Activated naive CD8-positive, alpha-beta T cell treated with anti-CD3 and anti-CD28 coated beads, Interleukin-2, amount 50 U/mL, for 16 hours (primary cell): Measurements from ENCODE around the gene BORCS5.

Experiments
- DNase-seq: peaks from one replicate; pipeline ENCODE4 v3.0.0-alpha.2; 2020; ENCODE audit warnings: low read depth, low spot score

Gene BORCS5

DNA sequence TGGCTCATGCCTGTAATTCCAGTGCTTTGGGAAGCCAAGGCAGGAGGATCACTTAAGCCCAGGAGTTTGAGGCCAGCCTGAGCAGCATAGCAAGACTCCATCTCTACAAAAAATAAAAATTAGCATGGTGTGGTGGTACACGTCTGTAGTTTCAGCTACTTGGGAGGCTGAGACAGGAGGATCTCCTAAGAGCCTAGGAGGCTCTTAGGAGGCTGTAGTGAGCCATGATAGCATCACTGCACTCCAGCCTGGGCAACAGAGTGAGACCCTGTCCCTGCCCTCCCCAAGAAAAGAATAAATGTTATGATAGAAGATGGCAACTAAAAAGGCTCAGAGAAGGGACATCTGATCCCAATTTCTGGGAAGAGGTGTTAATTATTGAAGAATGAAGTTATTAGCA, 3.6 kb upstream of the BORCS5 start:
- no peak for DNase-seq

DNA sequence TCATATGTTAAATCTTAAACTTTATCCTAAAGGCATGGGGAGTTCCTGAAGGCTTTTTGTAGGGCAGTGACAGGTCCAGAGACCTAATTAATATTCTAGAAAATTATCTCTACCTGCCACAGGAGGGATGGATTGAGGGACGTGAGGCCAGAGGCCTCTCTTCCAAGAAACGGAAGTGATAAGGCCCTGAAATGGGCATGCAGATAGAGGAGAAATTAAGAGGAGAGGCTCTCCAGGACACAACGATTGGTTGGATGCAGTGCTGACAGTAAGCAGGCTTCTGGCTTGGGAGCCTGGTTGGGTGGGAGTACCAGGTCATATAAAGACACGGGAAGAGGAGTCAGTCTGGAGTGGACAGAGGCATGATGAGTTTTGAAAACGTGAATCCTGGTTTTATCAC, 3.1 kb upstream of the BORCS5 start:
- DNase-seq = no peak

DNA sequence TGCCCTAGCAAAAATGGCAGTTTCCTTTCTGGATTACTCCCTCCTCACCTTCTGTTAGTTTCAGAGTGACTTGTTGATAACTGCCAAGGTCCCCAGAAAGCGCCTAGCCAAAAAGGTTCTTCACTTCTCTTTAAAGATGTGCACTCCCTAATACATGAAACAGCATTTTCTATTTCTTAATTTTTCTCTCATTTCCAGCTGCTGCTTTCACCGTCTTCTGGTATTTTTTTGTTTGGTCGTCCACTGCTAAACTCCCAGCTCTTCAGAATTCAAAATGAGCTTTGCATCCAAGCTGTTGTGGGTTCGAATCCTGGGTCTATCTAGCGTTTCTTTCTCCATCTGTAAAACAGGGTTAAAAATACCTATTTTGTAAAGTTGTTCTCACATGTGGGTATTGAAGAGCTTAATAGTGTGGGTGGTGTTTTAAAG, 397 bp upstream of the BORCS5 start:
- no peak for DNase-seq

DNA sequence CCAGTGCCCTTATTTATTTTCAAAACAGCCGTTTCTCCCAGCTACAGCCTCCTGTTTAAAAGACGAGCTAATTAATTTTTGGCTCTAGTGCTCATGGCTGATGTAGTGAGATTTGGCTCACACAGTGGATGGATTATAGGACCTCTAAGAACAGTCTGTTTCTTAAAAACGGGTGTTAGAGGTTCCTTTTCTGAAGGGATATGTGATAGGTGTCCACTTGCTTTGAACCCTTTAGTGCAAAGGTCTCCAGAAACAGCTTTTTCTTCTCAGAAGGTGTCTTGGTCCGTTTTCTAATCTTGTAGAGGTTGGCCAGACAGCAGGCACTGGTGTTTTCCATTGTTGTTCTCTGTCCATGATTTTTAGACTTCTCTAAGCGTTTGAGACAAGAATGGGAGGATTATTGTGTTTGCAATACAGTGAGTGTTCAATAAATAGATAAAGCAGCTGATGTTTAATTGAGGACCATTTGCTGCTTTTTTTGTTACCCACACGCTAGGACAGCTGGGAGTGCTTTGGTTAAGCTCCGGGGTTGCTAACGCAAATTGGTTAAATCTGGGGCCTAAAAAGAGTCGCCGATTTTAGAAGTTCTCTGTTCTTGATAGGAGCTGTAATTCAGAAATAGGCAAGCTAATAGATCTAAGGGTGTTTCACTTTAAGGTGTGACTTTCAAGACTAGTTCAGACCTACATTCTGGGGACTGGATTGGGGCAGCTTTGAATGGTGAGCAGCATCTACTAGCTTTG, 1.0 kb downstream of the BORCS5 start:
- DNase-seq = no peak

DNA sequence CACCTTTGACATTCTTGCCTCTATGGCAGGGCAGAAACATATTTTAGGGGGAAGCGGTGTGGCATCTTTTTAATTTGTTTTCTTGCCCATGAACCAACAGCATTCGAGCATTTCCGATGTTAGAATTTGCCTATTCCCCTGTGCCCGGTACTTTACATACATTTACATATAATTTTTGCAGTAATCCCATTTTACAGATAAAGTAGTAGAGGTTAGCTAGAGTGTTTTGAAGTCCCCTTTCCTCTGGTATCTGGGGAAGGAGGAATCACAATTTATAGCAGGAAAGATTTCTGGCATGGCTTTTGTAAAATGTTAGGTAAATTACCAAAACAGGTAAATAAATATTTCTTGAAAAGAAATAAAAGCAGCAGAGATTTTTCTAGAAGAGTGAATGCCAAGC, 1.6 kb downstream of the BORCS5 start:
- DNase-seq = no peak

DNA sequence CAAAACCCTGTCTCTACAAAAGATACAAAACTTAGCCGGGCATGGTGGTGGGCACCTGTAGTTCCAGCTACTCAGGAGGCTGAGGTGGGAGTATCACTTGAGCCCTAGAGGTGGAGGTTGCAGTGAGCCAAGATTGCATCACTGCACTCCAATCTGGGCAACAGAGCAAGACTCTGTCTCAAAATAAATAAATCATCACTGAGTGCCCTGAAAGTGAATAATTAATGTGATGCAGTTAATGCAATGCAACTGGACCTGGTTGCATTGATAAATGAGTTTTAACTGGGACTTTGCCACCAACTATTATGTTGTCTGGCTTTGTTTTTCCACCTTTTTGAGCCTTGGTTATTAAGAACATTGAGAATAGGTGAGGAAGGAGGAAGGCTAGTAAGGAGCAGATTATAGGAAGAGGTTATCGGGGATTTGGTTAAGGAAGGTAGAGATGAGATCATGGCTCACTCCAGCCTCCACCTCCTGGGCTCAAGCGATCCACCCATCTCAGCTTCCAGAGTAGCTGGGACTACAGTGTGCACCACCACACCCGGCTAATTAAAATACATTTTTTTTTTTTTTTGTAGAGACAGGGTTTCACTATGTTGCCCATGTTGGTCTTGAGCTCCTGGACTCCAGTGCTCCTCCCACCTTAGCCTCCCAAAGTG, 8.0 kb downstream of the BORCS5 start:
- DNase-seq = no peak

DNA sequence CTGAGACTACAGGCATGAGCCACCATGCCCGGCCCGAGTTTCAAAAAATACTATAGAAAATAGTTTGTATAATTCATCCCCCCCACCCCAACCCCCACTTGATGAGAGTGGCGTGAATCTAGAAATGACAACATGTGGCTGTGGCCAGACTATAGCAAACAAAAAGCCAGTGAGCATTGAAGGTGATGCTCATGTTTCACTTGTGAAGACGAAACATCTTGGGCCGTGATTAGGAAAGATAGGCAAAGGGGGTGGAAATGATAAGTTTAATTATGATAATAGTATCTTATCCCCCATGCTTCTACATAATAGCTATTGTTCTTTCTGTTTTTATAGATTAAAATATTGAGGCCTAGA, 8.5 kb downstream of the BORCS5 start:
- DNase-seq = no peak

DNA sequence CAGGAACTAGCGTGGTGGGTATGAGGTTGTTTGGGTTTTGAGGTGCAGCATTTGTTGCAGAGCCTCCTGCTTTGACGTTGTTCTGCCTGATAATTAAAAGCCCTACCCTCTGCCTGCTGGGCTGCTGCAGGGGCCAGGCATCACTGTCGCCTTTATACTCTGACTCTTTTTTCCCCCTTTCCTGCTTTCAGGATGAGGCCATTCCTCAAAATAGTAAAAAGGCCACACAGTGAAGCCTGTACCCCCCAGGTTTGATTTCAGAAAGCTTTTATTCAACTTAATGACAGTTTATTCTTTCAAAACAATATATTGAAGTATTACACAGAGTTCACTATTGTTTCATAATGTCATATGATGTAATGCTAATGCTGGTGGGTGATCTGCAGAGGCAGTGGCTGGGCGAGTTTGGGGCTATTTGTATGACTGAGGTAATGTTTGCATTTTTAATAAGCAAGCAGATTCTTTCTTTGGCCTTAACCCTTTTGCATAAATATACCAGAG, 9.1 kb downstream of the BORCS5 start:
- no peak for DNase-seq

DNA sequence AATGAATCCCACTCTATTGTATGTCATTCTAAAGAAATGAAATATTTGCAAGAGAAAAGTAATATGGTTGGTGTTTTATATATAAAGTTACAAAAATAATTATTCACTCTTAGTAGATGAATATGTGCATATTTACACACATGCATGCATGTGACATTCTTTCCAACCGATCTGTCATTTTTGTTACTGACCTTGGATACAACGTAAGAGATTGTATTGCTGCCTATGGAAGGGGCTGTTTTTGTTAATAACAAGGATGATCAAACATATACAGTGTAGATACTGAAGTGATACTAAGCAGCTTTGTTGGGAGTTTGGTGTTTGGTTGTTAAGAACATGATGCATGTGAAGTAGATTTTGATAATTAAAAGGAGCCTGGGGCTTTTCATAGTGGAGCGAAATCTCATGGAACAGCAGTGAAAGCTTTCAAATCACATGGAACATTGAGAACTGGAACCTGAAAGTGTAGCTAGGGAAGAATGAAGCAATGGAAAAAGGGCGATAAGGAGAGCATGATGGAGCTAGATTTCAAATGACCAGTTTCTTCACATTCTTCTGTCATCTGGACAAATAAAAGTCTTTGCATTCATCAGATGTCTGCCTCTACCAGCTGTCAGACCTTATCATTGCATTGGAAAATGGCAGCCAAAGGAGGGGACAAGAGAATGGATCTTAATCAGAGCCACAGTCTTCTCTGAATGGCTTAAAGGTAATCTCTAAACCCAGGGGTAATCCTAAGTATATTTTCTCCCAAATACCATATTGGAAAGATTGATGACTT, 10.0 kb downstream of the BORCS5 start:
- no peak for DNase-seq

DNA sequence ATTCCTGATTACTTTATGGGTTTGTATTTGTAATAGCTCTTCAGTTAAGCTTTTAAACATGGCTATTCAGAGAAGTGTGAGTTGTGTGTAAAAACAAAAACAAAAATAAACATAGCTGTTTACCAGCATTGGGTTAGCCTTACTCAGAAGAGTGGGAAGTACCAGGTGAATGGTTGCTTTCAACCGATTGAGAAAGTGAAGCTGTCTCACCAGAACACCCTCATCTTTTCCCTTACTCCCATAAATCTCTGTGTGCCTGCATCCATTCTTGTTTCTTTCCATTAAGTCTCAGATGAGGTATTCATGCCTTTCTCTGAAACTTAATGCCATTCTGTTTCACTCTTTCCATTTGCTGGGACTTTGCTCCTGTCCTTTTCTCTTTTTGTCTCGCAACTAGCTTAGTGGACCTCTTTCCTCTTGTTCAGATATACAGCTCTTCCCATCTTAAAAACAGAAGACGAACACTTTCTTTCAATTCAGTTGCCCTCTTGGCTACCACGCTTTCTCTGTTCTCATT, 10.7 kb downstream of the BORCS5 start:
- no peak for DNase-seq

DNA sequence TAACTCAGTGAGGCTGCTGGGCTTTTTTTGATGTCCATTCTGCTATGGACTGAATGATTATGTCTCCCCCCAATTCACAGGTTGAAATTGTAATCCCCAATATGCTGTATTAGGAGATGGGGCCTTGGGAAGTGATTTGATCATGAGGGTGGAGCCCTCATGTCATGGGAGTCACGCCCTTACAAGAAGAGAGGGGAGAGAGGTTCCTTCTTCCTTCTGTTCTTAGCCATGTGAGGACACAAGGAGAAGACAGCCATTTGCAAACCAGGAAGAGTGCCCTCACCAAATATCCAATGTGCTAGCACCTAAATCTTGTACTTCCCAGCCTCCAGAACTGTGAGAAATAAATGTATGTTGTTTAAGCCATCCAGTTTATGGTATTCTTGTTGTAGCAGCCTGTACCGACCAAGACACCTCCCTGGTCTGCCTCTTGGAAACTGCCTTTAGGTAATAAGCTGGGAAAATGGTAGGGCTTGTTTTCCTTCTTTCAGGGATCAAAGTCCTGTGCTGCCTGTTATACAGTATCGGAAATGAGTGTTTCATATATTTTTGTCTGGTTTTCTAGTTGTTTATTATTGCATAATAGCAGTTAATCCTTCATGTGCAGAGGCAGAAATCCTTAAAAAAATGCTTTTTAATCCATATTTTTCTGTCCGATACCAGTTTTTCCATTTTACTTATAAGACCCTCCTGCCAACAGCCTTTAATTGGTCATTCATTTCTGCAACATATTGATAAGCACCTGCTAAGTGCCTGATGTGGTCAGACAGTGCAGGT, 16.3 kb downstream of the BORCS5 start:
- no peak for DNase-seq

DNA sequence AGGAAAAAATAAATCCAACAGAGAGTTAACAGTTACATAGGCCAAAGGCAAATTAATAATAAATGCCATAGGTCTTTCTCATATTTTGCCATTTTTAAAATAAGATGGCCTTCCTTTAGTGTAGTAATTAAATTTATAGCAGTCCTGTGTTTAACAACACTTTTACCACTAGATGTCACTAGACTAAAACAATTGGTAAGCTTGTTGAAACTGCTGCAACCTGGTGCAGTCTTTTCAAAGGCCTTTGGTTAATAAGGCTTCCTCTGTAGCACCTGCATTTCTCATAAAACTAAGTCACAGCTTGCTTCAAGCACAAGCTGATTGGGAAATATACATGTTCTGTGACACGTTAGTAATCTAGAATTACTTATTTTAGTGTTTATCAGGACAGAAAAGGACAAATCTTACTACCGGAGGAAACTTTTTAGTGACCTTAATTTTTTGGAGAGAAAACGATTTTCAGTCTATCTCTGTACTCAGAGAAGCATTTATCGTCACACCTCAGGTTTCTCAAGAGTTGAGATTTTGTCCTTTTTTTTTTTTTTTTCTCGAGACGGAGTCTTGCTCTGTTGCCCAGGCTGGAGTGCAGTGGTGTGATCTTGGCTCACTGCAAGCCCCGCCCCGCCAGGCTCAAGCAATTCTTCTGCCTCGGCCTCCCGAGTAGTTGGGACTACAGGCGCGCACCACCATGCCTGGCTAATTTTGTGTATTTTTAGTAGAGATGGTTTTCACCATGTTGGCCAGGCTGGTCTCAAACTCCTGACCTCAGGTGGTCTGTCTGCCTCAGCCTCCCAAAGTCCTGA, 20.0 kb downstream of the BORCS5 start:
- no peak for DNase-seq

DNA sequence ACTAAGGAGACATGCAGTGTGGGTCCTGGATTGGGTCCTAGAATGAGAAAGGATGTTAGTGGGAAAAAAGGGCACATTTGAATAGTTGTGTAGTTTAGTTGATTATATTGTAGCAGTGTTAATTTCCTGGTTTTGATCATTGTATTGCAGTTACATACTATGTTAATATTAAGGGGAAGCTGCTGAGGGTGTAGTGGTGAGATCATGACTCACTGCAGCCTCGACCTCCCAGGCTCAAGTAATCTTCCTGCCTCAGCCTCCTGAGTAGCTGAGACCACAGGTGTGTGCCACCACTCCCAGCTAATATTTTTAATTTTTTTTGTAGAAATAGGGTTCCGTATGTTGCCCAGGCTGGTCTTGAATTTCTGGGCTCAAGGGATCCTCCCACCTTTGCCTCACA, 21.7 kb downstream of the BORCS5 start:
- DNase-seq = no peak

DNA sequence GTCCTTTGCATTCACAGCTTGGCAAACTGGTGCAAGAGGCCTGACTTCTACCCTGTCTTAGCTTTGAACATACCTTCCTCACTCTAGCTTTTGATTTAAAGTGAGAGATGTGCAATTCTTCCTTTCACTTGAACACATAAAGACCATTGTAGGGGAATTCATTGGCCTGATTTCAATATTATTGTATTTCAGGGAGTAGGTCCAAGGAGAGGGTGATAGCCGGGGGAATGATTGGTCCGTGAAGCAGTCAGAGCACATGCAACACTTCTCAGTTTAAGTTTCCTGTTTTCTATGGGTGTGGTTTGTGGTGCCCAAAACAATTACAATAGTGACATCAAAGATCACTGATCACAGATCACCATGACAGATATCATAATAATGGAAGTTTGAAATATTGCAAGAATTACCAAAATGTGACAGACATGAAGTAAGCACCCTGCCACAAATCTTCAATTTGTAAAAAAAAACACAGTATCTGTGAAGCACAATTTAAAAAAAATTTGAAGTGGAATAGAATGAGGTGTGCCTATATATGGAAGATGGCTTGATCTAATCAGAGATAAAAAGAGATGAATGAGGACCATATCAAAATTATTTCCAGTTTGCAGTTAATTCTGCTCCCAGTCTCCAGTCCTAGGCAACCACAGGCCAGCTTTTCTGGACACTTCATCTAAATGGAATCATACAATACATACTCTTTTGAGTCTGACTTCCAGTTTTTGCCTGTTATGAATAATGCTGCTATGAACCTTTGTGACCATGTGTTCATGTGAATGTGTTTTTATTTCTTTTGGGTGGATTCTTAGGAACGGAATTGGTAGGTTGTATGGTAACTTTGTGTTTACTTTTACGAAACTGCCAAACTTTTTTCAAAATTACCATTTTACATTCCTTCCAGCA, 23.2 kb downstream of the BORCS5 start:
- no peak for DNase-seq

DNA sequence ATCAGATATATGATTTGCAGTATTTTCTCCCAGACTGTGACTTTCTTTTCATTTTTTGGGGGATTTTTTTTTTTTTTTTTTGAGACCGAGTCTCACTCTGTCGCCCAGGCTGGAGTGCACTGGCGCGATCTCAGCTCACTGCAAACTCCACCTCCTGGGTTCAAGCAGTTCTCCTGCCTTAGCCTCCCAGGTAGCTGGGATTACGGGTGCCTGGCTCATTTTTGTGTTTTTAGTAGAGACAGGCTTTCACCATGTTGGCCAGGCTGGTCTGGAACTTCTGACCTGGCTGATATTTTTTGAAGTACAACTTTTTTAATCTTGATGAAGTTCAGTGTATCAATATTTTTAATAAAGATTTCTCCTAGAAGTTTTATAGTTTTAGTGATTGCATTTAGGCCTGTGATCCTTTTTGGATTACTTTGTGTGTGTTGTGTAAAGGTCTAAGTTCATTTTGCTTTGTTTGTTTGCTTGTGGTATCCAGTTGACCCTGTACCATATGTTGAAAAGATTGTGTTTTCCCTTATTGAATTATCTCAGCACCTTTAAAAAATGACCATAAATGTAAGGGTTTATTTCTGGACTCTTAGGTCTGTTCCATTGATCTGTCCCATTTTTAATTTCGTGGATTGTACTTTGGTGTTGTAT, 24.2 kb downstream of the BORCS5 start:
- no peak for DNase-seq

DNA sequence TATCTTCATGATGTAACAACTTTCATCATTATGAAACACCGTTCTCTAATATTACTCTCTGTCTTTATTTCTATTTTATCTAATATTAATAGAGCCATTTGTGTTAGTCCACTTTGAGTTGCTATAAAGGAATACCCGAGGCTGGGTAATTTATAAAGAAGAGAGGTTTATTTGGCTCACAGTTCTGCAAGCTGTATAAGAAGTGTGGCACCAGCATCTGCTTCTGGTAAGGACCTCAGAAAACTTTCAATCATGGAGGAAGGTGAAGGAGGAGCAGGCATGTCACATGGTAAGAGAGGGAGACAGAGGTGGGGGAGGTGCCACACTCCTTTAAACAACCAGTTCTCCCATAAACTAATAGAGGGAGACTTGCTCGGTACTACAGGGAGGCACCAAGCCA, 25.1 kb downstream of the BORCS5 start:
- DNase-seq = no peak

DNA sequence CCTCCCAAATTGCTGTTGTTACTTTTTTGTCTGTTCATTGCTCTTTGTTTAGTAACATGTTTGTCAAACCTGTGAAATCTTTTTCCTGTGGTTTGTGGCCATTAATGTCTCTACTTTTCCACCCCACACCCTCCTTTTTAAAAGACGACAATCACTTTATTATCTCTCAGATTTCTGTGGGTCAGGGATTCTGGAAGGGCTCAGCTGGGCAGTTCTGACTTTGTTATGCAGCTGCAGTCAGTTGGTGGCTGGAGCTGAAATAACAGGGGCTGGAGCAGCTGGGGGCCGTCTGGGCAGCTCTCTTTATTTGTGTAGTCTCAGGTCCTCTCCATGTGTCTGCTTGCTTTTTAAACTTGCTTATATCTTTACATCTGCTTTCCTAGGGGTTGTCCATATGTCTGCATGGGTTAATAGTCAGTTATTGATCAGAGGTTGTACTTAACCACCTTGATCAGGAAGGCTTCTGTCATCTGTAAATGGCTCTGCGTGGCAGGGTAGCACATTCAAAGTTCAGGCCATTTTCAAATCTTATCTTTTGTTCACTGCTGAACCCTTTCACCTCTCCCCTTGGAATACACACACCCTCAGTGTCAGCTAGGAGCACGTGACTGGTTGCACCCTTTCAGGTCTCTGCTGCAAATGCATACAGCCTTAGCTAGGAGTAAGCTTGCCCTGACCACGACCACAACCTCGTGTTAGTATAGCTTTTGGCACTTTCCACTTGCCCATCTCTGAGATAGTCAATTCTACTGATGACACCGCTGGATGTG, 27.9 kb downstream of the BORCS5 start:
- no peak for DNase-seq

DNA sequence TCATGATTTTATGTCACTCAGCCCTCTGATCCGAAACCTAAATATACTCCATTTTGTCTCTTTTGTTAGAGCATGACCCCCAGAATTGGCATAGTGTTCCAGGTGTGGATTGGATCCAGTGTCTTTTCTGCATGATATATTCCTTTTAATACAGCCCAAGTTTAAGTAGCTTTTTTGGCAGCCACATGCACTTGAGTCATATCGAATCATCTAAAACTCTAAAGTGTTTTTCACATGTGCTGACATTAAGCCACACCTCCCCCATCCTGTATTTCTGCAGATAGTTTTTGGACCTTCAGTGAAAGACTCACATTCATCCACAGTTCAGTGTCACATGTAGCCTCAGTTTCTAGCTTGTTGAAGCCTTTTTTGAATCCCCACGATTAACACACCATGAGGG, 30.6 kb downstream of the BORCS5 start:
- no peak for DNase-seq
